CMK (cell line): ENCODE results near the gene CCNB1IP1.
"Not testable (repeated sequence)": the region's sequence is repeated elsewhere in the genome, so short reads cannot be mapped to it uniquely, and the experiment has no call there.

Experiments
- DNase-seq: peaks from one replicate; pipeline ENCODE4 v3.0.0-alpha.2; 2010; ENCODE audit warnings: low read depth

CCNB1IP1 gene

GRCh38 chr14:20332788-20333493 is at the start of gene CCNB1IP1:
TSS of gene CCNB1IP1 (minus strand) at chr14:20333279. CDS start at chr14:20316523, 16,756 bp downstream.
- peak; percentile 60 for DNase-seq

GRCh38 chr14:20382526-20382925 is 49.4 kb upstream of the CCNB1IP1 start:
- DNase-seq = no peak

GRCh38 chr14:20381341-20381740 is 48.3 kb upstream of the CCNB1IP1 start:
- DNase-seq = no peak

- DNase-seq = no peak
These were observed 47.6 kb upstream of the CCNB1IP1 start for GRCh38 chr14:20380681-20381080.

GRCh38 chr14:20379743-20380142 is 46.7 kb upstream of the CCNB1IP1 start:
- no peak for DNase-seq

- DNase-seq = no peak
These were observed 44.1 kb upstream of the CCNB1IP1 start for GRCh38 chr14:20377171-20377570.

- DNase-seq = no peak
These were observed 43.1 kb upstream of the CCNB1IP1 start for GRCh38 chr14:20376071-20376588.

GRCh38 chr14:20375471-20375870 is 42.4 kb upstream of the CCNB1IP1 start:
- no peak for DNase-seq

- DNase-seq = no peak
These were observed 39.7 kb upstream of the CCNB1IP1 start for GRCh38 chr14:20372796-20373195.

GRCh38 chr14:20365928-20366327 is 32.8 kb upstream of the CCNB1IP1 start:
- no peak for DNase-seq

GRCh38 chr14:20358474-20358873 is 25.4 kb upstream of the CCNB1IP1 start:
- not testable (repeated sequence) for DNase-seq

- DNase-seq = no peak
These were observed 23.3 kb upstream of the CCNB1IP1 start for GRCh38 chr14:20356422-20356821.

- DNase-seq = no peak
These were observed 17.8 kb upstream of the CCNB1IP1 start for GRCh38 chr14:20350860-20351259.

GRCh38 chr14:20350282-20350681 is 17.2 kb upstream of the CCNB1IP1 start:
- no peak for DNase-seq

GRCh38 chr14:20347747-20348146 is 14.7 kb upstream of the CCNB1IP1 start:
- no peak for DNase-seq

GRCh38 chr14:20346713-20347112 is 13.6 kb upstream of the CCNB1IP1 start:
- no peak for DNase-seq

- no peak for DNase-seq
These were observed 12.3 kb upstream of the CCNB1IP1 start for GRCh38 chr14:20345366-20345765.

GRCh38 chr14:20343862-20344220 is 10.8 kb upstream of the CCNB1IP1 start:
- DNase-seq = no peak

GRCh38 chr14:20343092-20343861 is 10.2 kb upstream of the CCNB1IP1 start, which contains the start of gene PARP2:
TSS of gene PARP2 (plus strand) at chr14:20343635. CDS start at chr14:20343642, 7 bp downstream.
- DNase-seq = peak; percentile 94

GRCh38 chr14:20341646-20342045 is 8.6 kb upstream of the CCNB1IP1 start:
- DNase-seq = no peak

GRCh38 chr14:20341032-20341431 is 8.0 kb upstream of the CCNB1IP1 start:
- not testable (repeated sequence) for DNase-seq

GRCh38 chr14:20334017-20334416 is 938 bp upstream of the CCNB1IP1 start:
- DNase-seq = no peak

- DNase-seq = no peak
These were observed 389 bp upstream of the CCNB1IP1 start for GRCh38 chr14:20333494-20333841.
